Left lobe of liver (tissue), 2 donors: ENCODE measurements around the gene GDF10. TPM values are rescaled to one million over a fixed set of nuclear protein-coding genes. Genes with fewer than 3 reads are reported as not detected.
A peak's percentile ranks its signal among the peaks of the same experiment; 100 is the strongest.

ENCODE experiments used
- ATAC-seq: fragments of 200-7000 bp; cut with Tn5 transposase; one replicate; pipeline ENCODE4 v1.9.1; 2020; ENCODE audit warnings: mild to moderate bottlenecking, moderate library complexity
- DNase-seq: peaks from one replicate; pipeline ENCODE4 v3.0.0-alpha.2; 2020; ENCODE audit warnings: low spot score
- total RNA-seq: library from RNA; stranded (reverse); gene quantifications from one replicate; pipeline ENCODE4 v1.2.1, GENCODE V29; 2021
- donor health status: DM: no; HTN: no; CAD: no; lungs with moderate emphysema.
- donor health status: DM: no; HTN: yes; CAD: no.

GDF10 gene, protein sequence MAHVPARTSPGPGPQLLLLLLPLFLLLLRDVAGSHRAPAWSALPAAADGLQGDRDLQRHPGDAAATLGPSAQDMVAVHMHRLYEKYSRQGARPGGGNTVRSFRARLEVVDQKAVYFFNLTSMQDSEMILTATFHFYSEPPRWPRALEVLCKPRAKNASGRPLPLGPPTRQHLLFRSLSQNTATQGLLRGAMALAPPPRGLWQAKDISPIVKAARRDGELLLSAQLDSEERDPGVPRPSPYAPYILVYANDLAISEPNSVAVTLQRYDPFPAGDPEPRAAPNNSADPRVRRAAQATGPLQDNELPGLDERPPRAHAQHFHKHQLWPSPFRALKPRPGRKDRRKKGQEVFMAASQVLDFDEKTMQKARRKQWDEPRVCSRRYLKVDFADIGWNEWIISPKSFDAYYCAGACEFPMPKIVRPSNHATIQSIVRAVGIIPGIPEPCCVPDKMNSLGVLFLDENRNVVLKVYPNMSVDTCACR
- total RNA-seq: 0.08 TPM

- no peak for DNase-seq
- ATAC-seq: no peak
Measured at GRCh38 chr10:47299611-47300428, at the start of gene GDF10. Gene GDF10 (plus strand): TSS chr10:47300197. CDS start chr10:47300652, 455 bp downstream.

DNA sequence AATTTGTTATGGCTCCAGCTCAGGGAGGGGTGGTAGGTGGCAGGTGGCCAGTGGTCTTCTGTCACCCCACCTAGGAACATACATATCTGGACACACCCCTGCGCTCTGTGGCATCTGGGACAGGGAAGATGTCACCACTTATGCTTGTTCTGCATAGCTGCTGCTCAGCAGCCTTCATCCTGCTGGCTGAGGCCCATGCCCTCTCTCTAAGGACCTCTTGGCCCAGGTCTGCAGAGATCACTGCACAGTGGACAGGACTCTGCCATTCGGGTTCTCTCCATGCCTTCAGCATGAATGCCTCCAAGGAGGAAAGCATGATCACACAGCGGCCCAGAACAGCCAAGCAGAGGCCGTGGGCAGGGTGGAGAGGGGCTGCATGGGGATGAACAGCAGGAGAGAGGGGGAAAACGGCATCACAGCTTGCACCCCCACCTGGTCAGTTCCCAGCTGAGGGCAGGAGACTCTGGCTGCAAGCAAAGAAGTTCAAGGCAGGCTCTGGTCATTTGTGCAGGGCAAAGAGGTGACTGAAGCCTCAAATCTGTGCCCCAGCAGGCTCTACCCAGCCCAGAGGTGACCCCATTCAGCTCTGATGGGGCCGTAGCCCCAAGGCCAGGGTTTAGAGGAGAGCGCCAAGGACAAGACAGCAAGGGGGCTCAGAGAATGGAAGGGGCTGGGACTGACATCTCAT lies 47.8 kb upstream of the GDF10 start:
- ATAC-seq (no peak), DNase-seq (no peak)

DNA sequence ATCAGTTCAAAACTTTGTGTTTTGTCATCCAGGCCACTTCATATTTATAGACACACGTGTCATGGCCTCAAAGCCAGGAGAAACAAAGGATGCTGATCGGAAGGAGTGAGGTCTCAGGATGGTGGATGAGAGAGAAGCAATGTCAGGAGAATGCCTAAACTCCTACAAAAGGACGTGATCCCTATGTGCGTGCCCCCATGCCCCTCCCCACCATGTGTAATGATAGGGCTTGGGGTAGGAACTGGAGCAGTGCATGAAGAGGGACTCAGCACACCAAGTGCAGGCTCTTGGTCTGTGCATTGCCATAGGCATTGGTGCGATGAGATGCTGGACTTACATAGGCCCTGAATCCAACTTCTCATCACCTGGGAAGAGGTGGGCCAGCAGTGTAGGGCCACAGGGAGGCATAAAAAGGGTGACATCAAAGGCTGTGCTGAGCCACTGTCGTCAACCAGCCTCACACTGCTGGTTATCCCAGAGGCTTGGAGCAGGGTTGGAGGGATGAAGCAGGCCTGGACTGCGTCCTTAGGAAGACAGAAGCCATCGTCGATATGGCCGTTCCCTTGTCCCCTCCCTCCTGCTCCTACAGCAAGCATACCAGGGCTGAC lies 46.9 kb upstream of the GDF10 start:
- ATAC-seq (no peak), DNase-seq (no peak)

- no peak for ATAC-seq
- no peak for DNase-seq
Measured at GRCh38 chr10:47253651-47254375, 46.2 kb upstream of the GDF10 start.

DNA sequence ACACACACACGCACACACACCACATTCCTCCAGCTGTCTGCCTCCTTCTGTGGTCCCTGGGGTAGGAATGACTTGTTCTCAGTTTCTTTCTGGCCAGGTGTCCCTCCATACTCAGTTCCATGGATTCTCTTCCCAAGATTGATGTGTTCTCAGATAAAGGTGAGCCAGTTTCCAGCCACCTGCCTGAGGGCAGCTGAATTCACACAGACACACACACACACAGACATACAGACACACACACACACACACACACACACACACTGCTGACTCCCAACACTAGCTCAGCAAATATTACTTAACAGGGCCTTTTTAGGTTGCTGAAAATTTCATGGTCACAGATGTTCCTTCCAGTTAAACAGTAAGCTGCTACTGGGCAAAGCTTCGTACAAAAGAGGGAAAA lies 45.4 kb upstream of the GDF10 start:
- DNase-seq (no peak), ATAC-seq (peak; percentile 47)

DNA sequence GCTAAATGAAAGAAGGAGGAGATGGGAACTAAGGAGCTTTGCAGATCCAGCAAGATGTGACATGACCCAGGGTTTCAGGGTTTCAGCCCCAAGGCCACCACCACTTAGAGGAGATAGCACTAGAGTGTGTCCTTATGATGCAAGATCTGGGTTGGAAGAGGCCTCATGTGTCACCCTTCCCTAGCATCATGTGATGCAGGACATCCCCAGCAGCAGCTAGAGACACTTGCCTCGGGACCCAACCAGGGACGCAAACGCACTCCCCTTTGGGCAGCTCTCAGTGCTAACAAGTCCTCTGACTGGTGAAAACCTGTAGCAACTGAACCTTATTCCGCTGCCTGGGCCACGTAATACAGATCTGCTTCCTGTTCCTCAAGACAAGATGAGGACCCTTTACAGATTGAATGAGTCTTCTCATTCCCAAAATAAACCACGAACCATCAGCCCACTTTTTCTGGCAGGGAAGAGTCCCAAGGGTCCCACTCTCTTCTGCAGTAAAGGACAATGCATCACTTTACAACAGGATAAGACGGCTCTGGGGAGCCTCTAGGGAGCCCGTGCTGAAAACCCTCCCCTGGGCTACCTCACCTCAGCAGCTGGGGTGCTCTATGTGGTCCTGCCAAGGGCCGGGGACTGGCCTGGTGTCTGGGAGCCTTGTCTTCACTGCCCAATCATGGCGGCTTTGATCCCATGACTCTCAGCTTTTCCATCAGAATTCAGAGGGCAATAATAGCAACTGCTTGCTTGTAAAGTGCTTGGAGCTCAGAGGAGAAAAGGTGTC lies 44.8 kb upstream of the GDF10 start:
- no peak for ATAC-seq

DNA sequence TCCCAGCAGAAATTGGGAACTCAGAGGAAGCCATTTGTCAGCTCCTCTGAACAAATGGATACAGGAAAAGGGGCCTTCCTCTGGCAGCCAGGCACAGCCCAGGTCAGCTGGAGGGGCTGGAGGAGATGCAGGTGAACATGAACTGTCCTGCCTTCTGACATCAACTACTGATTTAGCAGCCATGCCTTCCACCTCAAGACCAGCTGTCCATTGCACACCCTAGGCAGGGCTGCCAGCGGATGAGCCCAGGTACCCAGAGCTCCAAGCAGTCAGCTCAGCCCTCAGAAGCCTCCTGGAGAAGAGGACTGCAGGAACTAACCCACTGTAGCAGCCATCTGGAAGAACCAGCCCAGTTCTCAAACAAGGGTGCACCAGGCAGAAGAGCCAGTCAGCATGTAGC lies 44.1 kb upstream of the GDF10 start:
- no peak for ATAC-seq
- no peak for DNase-seq

More for the DNA sequence above, 44.8 kb upstream of the GDF10 start:
- no peak for DNase-seq

GRCh38 chr10:47256751-47257336 lies 43.2 kb upstream of the GDF10 start:
- DNase-seq (no peak), ATAC-seq (no peak)

DNA sequence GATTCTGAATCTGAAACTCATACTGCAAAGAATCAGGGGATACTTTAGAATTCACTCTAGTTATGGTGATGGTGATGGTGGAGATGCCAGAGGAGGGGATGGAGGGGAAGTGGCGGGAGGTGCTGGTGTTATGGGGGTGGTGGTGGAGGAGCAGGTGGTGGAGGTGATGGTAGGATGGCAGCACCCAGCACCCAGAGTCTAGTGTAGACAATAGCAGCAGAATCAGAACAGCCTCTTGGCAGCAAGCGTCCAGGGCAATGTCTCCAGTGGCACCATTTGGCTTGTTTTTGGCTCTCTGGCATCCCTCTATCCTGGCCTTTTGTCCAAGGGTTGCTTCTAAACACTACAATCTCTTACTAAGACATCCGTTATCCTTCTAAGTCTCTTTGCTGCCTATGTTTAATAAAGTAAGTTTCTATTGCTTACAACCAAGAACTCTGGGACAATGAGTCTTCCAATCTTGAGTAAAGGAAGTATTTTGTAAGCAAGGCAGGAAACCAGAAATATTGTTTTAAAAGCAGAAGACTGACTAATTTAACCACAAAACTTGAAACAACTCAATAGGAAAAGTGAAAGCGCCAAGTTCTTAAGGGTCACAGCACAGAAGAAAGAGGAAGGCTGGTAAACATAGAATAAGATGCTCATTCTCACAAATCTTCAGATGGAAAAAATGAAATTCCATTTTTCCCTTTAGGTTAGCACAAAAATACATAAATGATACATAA lies 42.4 kb upstream of the GDF10 start:
- ATAC-seq: no peak
- DNase-seq: no peak

DNA sequence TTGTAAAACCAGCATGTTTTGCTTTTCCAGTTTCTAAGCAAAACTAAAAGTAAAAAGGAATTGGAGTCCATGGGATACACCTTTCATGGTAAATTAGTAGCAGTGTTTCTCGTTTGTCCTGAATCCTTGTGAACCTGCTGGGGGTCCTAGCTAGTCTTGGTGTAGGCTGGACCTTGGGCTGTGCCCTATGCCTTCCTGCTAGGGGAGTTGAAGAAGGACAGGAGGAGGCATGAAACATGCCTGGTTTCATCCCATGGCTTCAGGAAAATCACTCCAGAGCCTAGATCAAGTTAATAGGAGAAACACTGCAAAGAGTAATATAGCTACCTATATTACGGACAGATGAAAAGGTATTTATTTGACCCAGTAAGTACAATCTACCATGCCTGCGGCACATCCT lies 41.1 kb upstream of the GDF10 start:
- no peak for DNase-seq
- ATAC-seq: no peak

DNA sequence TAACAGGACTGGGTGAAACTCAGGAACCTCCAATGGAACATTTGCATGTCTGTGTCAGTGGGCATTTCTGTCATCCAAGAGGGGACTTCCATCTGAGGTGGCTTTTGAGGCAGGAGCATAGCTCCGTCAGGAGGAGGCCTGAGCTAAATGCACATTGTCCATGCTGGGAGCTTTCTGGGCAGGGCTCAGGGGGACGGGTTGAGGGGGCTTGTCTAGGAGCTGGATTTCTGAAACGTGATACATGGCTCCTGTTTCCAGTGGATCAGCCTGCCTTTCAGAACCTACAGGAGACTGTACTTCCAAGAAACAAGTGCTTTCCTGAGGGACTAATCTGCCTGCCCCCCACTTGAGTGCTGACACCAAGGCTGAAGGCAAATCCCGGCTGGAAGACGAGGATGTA lies 40.5 kb upstream of the GDF10 start:
- DNase-seq (no peak), ATAC-seq (no peak)

DNA sequence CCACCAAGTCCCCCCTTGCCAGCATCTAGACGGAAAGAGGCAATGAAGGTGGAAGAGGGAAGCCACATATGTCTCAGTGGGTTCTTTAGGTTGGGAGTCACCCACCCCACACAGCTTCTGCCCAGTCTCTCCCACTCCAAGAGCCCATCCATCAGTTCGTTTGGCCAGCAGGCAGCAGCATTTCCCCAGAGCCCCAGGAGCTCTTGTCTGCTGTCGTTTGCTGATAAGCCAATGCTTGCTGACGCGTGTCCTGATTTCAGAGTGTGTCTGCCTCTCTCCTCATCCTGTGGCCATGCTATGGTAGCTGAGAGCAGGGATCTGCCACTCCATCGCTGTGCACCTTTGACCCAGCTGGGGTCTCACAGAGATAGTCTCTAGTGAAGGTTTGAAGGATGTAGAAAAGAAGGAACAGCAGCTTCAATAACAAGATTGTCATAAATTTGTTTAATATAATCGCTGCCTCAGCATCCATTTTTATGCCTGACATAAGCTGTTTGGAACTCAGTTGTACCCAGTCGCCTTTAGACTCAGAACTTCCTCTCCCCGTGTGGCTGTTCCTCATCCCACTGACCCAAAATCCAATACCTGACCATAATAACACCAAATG lies 39.4 kb upstream of the GDF10 start:
- DNase-seq (no peak), ATAC-seq (no peak)

DNA sequence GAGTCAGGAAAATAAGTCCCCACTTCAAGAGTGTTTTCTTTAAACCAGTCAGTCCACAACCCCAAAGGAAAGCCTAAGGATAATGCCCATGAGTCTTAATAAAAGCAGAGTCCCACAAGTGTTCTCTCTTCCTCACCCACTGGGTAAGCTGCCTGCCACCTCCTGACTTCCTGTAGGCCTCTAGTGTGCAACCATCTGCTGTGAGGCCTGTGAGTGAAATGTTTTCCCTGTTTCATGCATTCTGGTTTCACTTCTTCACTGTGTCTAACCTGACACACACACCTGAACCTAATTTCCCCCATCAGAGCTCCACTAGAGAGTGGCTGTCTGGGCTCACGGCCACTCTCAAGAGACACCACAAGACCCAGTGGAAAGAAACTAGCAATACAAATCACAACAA lies 38.9 kb upstream of the GDF10 start:
- ATAC-seq: no peak
- no peak for DNase-seq

DNA sequence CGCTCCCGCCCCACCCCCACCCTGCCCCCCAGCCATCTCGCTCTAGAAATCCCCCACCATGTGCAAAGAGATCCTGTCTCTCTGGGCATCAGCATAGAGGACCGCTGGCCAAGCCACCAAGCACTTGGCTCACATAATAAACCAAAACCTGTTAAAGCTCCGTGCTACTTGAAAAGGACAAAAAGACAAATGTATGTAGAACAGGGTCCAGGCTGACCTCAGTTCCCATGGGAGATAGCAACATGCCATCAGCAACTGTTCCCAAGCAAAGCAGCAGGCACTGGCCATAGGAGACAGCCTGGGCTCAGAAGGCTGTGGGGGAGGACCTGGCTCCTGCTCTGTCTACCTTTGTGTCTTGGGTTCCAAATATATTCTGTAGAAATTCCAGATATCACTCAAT lies 38.4 kb upstream of the GDF10 start:
- no peak for ATAC-seq
- DNase-seq: no peak

GRCh38 chr10:47262606-47263533 lies 37.1 kb upstream of the GDF10 start:
- DNase-seq (no peak), ATAC-seq (no peak)

GRCh38 chr10:47264797-47265281 lies 35.2 kb upstream of the GDF10 start:
- no peak for ATAC-seq

DNA sequence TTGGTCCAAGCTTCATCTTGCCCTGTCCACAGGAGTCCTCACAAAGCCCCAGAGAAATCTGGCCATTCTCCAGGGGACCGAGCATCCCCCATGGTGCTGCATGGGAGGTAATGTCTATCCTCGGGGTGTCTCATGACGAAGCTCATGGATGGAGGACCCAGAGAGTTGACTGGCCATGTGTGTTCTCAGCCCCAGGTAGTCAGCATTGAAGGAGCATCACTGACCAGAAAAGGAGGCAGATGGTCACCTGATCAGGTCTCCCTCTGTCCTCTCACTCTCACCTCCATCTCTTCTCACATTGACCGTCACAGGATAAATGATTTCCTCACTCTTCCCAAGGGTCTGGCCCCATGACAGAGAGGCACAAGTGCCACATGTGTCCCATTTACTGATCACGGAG lies 33.4 kb upstream of the GDF10 start:
- DNase-seq: no peak
- ATAC-seq: no peak

More at GRCh38 chr10:47264797-47265281, 35.2 kb upstream of the GDF10 start:
- peak; percentile 28 for DNase-seq
